PC-3 (cell line): ENCODE data around the gene FGD4. TPM values are rescaled to one million over a fixed set of nuclear protein-coding genes. Genes with fewer than 3 reads are reported as not detected.

Source experiments
- ATAC-seq: fragments of 200-7000 bp; cut with Tn5 transposase; 2 replicates; pipeline ENCODE4 v1.9.1; 2020; ENCODE audit warnings: mild to moderate bottlenecking, moderate library complexity
- BruUV-seq: library from RNA; stranded (reverse); fragments of 400-500 nt; replicated peaks from 2 replicates; lab custom pipeline; 2021; lab: Mats Ljungman, UMichigan
- CTCF ChIA-PET: fragments of 300-600 bp; sonication (Branson Sonifier 250); formaldehyde crosslinking; loops from one replicate; lab custom pipeline; 2022; ENCODE audit warnings: antibody characterized with exemption; lab: Charles Lee
- POLR2A ChIA-PET: fragments of 300-600 bp; sonication (Branson Sonifier 250); formaldehyde crosslinking; loops from one replicate; lab custom pipeline; 2022; ENCODE audit warnings: antibody characterized with exemption; ENCODE audit not compliant: unreplicated experiment; lab: Charles Lee
- DNase-seq: peaks from one replicate; pipeline ENCODE4 v3.0.0-alpha.2; 2015
- H2AFZ ChIP-seq: fragments of 300-600 bp; sonication (generic); 2 replicates; pipeline ENCODE4 v1.6.0; 2016; ENCODE audit warnings: antibody characterized with exemption, low read length
- H3F3A ChIP-seq: fragments of 300-600 bp; sonication (generic); one replicate; pipeline ENCODE4 v1.6.0; 2017; ENCODE audit warnings: antibody characterized with exemption, low read length, control low read depth, mild to moderate bottlenecking; ENCODE audit not compliant: unreplicated experiment
- H3K27ac ChIP-seq: fragments of 300-600 bp; sonication (generic); 2 replicates; pipeline ENCODE4 v1.5.1; 2016; ENCODE audit warnings: mild to moderate bottlenecking, low read length
- H3K27me3 ChIP-seq: fragments of 300-600 bp; sonication (generic); 2 replicates; pipeline ENCODE4 v1.6.1; 2016; ENCODE audit warnings: low read length, mixed read lengths
- H3K36me3 ChIP-seq: fragments of 300-600 bp; sonication (generic); 2 replicates; pipeline ENCODE4 v1.6.1; 2016; ENCODE audit warnings: low read depth, mixed run types, low read length, mixed read lengths
- H3K4me1 ChIP-seq: fragments of 300-600 bp; sonication (generic); 2 replicates; pipeline ENCODE4 v1.5.1; 2016; ENCODE audit warnings: low read length; ENCODE audit not compliant: insufficient read depth
- H3K4me2 ChIP-seq: fragments of 300-600 bp; sonication (generic); 2 replicates; pipeline ENCODE4 v1.6.0; 2016; ENCODE audit warnings: low read length
- H3K4me3 ChIP-seq: fragments of 300-600 bp; sonication (generic); 2 replicates; pipeline ENCODE4 v1.5.1; 2016; ENCODE audit warnings: mild to moderate bottlenecking, low read length, mixed read lengths
- H3K79me2 ChIP-seq: fragments of 300-600 bp; sonication (generic); 2 replicates; pipeline ENCODE4 v1.6.1; 2017; ENCODE audit warnings: low read length, mixed read lengths
- H3K9ac ChIP-seq: fragments of 300-600 bp; sonication (generic); 2 replicates; pipeline ENCODE4 v1.6.0; 2016; ENCODE audit warnings: mild to moderate bottlenecking, low read length
- H3K9me2 ChIP-seq: fragments of 300-600 bp; sonication (generic); replicated peaks from 2 replicates; pipeline ENCODE4 v1.6.1; 2016; ENCODE audit warnings: mixed run types, low read length, mixed read lengths
- H3K9me3 ChIP-seq: fragments of 300-600 bp; sonication (generic); 2 replicates; pipeline ENCODE4 v1.6.1; 2016; ENCODE audit warnings: low read length, mixed read lengths
- H4K20me1 ChIP-seq: fragments of 300-600 bp; sonication (generic); 2 replicates; pipeline ENCODE4 v1.6.1; 2016; ENCODE audit warnings: low read length, mixed read lengths
- EZH2 ChIP-seq: fragments of 300-600 bp; sonication (generic); IDR thresholded peaks from one replicate; pipeline ENCODE4 v1.6.1; 2017; ENCODE audit warnings: antibody characterized with exemption, mild to moderate bottlenecking, low read length; ENCODE audit not compliant: unreplicated experiment
- EZH2phosphoT487 ChIP-seq: fragments of 300-600 bp; sonication (generic); IDR thresholded peaks from 2 replicates; pipeline ENCODE4 v1.6.1; 2018; ENCODE audit warnings: mild to moderate bottlenecking, antibody characterized with exemption, low read length, borderline replicate concordance
- intact Hi-C: fragments of 100-400 bp; cut with micrococcal nuclease; formaldehyde crosslinking; loops from 2 replicates; pipeline ENCODE4 v1.9.0; 2023
- total RNA-seq: library from RNA; depleted of rRNA; stranded (reverse); fragments of >200 nt; gene quantifications from 2 replicates; pipeline ENCODE4 v1.2.3, GENCODE V29; 2014
- TF ChIP-seq, protein P1 (sequence below): fragments of 300-600 bp; sonication (generic); conservative IDR thresholded peaks from 2 replicates; pipeline ENCODE4 v1.5.1; 2017; ENCODE audit warnings: antibody characterized with exemption, low read depth, mild to moderate bottlenecking, low read length

Gene FGD4
- total RNA-seq, 1 experiment from 2014 or later = 3.9 TPM

GRCh38 chr12:32603071-32603470 lies 203.7 kb downstream of the FGD4 start:
- ChIA-PET POLR2A (no interaction called here), CTCF (no interaction called here)
- H3K27ac ChIP-seq = no peak overlapping the region
- H4K20me1 ChIP-seq = no peaks in the 10 kb centered on the region
- no peak overlapping the region for H3K4me2 ChIP-seq
- no peaks in the 10 kb centered on the region for H3K36me3 ChIP-seq
- H3K9me3 ChIP-seq = no peaks in the 10 kb centered on the region
- H3K4me1 ChIP-seq = peaks cover 8% of the 10 kb centered on the region; the same call in 1 of the 2 replicates
- H3K79me2 ChIP-seq = no peaks in the 10 kb centered on the region
- H3K9me2 ChIP-seq = no peaks in the 10 kb centered on the region
- ATAC-seq (no peak), DNase-seq (no peak)
- H3F3A ChIP-seq = no peaks in the 10 kb centered on the region
- H2AFZ ChIP-seq = no peak overlapping the region
- H3K9ac ChIP-seq = no peak overlapping the region
- H3K27me3 ChIP-seq = no peaks in the 10 kb centered on the region
- intact Hi-C loops = no loop called here
- no peak overlapping the region for H3K4me3 ChIP-seq
- TF ChIP-seq EZH2phosphoT487 (no peak), EZH2 (no peak)
- TF ChIP-seq, protein P1, sequence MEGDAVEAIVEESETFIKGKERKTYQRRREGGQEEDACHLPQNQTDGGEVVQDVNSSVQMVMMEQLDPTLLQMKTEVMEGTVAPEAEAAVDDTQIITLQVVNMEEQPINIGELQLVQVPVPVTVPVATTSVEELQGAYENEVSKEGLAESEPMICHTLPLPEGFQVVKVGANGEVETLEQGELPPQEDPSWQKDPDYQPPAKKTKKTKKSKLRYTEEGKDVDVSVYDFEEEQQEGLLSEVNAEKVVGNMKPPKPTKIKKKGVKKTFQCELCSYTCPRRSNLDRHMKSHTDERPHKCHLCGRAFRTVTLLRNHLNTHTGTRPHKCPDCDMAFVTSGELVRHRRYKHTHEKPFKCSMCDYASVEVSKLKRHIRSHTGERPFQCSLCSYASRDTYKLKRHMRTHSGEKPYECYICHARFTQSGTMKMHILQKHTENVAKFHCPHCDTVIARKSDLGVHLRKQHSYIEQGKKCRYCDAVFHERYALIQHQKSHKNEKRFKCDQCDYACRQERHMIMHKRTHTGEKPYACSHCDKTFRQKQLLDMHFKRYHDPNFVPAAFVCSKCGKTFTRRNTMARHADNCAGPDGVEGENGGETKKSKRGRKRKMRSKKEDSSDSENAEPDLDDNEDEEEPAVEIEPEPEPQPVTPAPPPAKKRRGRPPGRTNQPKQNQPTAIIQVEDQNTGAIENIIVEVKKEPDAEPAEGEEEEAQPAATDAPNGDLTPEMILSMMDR = no peak
- no TSS peak for BruUV-seq

- Histone ChIP-seq H4K20me1 (no peaks in the 10 kb centered on the region), H3K27me3 (no peaks in the 10 kb centered on the region), H3K79me2 (no peaks in the 10 kb centered on the region), H3K36me3 (no peaks in the 10 kb centered on the region), H3K9me3 (no peaks in the 10 kb centered on the region), H3K4me1 (peaks cover 8% of the 10 kb centered on the region; the same call in 1 of the 2 replicates), H3F3A (no peaks in the 10 kb centered on the region), H2AFZ (no peak overlapping the region), H3K9me2 (no peaks in the 10 kb centered on the region), H3K9ac (no peak overlapping the region), H3K4me3 (no peak overlapping the region), H3K4me2 (no peak overlapping the region), H3K27ac (no peak overlapping the region)
- TF ChIP-seq EZH2 = no peak
- TF ChIP-seq EZH2phosphoT487 = no peak
- TF ChIP-seq, protein P1 = no peak
- no TSS peak for BruUV-seq
- intact Hi-C loops = no loop called here
- POLR2A ChIA-PET = no interaction called here
- ATAC-seq = no peak
- peak; percentile 1 for DNase-seq
- CTCF ChIA-PET = no interaction called here
Observed at GRCh38 chr12:32603858-32604257, 204.5 kb downstream of the FGD4 start.

GRCh38 chr12:32604565-32604964 lies 205.2 kb downstream of the FGD4 start:
- H3K36me3 ChIP-seq = no peaks in the 10 kb centered on the region
- H3K27ac ChIP-seq = no peak overlapping the region
- H3K4me1 ChIP-seq = peaks cover 8% of the 10 kb centered on the region; the same call in 1 of the 2 replicates
- no peaks in the 10 kb centered on the region for H3K27me3 ChIP-seq
- ATAC-seq (no peak), DNase-seq (no peak)
- H3K79me2 ChIP-seq = no peaks in the 10 kb centered on the region
- H3K4me3 ChIP-seq = no peak overlapping the region
- POLR2A ChIA-PET = no interaction called here
- no peaks in the 10 kb centered on the region for H3K9me3 ChIP-seq
- intact Hi-C loops = no loop called here
- CTCF ChIA-PET = no interaction called here
- no peak overlapping the region for H2AFZ ChIP-seq
- H3K9me2 ChIP-seq = no peaks in the 10 kb centered on the region
- TF ChIP-seq EZH2 (no peak), EZH2phosphoT487 (no peak)
- TF ChIP-seq, protein P1 = no peak
- H4K20me1 ChIP-seq = no peaks in the 10 kb centered on the region
- no peaks in the 10 kb centered on the region for H3F3A ChIP-seq
- no TSS peak for BruUV-seq
- no peak overlapping the region for H3K9ac ChIP-seq
- no peak overlapping the region for H3K4me2 ChIP-seq
